Measurements from ENCODE around the gene MTRF1L.

MTRF1L gene

DNA sequence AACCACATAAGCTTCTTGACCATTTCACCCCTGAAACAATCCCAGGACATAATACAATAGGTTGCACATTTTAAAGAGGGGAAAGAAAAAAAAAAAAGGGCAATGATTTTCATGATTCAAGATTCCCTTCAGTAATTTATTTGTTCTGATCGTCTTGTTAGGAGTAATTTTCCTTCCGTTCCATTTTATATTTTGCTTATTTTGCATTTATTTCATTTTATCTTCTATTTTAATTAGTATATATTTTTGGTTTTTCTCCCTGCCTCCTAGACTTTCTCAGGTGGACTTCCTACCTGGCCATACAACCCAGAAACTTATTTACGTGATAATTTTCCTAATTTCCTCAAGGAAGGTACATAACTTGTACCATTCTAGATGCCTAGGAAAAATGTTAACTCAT lies 52.3 kb downstream of the MTRF1L start:
- no peak overlapping the region for H3K27ac ChIP-seq (replicated peaks)
- TF ChIP-seq, protein P1, sequence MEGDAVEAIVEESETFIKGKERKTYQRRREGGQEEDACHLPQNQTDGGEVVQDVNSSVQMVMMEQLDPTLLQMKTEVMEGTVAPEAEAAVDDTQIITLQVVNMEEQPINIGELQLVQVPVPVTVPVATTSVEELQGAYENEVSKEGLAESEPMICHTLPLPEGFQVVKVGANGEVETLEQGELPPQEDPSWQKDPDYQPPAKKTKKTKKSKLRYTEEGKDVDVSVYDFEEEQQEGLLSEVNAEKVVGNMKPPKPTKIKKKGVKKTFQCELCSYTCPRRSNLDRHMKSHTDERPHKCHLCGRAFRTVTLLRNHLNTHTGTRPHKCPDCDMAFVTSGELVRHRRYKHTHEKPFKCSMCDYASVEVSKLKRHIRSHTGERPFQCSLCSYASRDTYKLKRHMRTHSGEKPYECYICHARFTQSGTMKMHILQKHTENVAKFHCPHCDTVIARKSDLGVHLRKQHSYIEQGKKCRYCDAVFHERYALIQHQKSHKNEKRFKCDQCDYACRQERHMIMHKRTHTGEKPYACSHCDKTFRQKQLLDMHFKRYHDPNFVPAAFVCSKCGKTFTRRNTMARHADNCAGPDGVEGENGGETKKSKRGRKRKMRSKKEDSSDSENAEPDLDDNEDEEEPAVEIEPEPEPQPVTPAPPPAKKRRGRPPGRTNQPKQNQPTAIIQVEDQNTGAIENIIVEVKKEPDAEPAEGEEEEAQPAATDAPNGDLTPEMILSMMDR (IDR thresholded peaks at IDR 0.05; ENCODE audit: insufficient read depth, low read length), result no peak
- TF ChIP-seq GABPA (IDR thresholded peaks at IDR 0.05; ENCODE audit: low read depth) (no peak), POLR2AphosphoS5 (IDR thresholded peaks at IDR 0.05; ENCODE audit: low read depth) (no peak), SPI1 (IDR thresholded peaks at IDR 0.05; ENCODE audit: borderline replicate concordance, low read depth) (no peak)
- TF ChIP-seq, protein P2, sequence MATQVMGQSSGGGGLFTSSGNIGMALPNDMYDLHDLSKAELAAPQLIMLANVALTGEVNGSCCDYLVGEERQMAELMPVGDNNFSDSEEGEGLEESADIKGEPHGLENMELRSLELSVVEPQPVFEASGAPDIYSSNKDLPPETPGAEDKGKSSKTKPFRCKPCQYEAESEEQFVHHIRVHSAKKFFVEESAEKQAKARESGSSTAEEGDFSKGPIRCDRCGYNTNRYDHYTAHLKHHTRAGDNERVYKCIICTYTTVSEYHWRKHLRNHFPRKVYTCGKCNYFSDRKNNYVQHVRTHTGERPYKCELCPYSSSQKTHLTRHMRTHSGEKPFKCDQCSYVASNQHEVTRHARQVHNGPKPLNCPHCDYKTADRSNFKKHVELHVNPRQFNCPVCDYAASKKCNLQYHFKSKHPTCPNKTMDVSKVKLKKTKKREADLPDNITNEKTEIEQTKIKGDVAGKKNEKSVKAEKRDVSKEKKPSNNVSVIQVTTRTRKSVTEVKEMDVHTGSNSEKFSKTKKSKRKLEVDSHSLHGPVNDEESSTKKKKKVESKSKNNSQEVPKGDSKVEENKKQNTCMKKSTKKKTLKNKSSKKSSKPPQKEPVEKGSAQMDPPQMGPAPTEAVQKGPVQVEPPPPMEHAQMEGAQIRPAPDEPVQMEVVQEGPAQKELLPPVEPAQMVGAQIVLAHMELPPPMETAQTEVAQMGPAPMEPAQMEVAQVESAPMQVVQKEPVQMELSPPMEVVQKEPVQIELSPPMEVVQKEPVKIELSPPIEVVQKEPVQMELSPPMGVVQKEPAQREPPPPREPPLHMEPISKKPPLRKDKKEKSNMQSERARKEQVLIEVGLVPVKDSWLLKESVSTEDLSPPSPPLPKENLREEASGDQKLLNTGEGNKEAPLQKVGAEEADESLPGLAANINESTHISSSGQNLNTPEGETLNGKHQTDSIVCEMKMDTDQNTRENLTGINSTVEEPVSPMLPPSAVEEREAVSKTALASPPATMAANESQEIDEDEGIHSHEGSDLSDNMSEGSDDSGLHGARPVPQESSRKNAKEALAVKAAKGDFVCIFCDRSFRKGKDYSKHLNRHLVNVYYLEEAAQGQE (IDR thresholded peaks at IDR 0.05; ENCODE audit: insufficient replicate concordance, low read depth), result no peak
- no peaks in the 10 kb centered on the region for H3K27me3 ChIP-seq (ENCODE audit: insufficient read depth, poor library complexity, severe bottlenecking)
- no peak overlapping the region for H3K4me3 ChIP-seq (replicated peaks; ENCODE audit: insufficient read depth, low read length)
- no peak for DNase-seq (ENCODE audit: low read depth in 1 of 2, low spot score in 1 of 2)

DNA sequence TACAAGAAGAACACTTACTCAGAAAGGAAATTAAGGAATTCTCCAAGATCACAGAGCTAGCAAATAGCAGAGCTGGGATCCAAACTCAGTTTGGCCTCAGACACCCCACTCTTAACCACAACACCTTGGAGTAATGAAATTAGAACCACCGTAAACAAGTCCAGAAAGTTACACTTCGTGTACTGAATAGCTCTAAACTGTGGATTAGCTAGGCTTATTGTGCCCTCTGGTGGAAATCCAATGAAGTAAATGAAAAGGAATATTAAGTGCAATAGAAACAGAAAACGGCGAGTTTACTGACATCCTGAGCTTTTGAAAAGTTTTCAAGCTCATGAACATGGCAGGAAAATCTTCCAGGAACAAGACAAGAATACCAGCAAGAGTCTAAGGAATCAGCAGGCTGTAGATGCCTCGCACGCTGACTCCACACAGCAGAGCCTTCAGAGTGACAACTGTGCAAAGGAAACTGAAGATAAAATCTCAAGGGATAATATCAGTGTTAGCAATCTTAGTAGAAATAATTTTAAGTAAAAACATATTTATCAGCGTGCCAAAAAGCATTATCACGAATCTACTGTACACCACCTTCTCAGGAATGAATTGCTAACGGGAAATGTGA lies 54.2 kb downstream of the MTRF1L start:
- Histone ChIP-seq H3K27me3 (ENCODE audit: insufficient read depth, poor library complexity, severe bottlenecking) (no peaks in the 10 kb centered on the region), H3K4me3 (replicated peaks; ENCODE audit: insufficient read depth, low read length) (no peak overlapping the region), H3K27ac (replicated peaks) (no peak overlapping the region)
- no peak for TF ChIP-seq POLR2AphosphoS5 (IDR thresholded peaks at IDR 0.05; ENCODE audit: low read depth)
- TF ChIP-seq, protein P1 (IDR thresholded peaks at IDR 0.05; ENCODE audit: insufficient read depth, low read length), result peak; percentile 40
- DNase-seq (ENCODE audit: low read depth in 1 of 2, low spot score in 1 of 2), result peak in 1 of 2 experiments; percentile 18

DNA sequence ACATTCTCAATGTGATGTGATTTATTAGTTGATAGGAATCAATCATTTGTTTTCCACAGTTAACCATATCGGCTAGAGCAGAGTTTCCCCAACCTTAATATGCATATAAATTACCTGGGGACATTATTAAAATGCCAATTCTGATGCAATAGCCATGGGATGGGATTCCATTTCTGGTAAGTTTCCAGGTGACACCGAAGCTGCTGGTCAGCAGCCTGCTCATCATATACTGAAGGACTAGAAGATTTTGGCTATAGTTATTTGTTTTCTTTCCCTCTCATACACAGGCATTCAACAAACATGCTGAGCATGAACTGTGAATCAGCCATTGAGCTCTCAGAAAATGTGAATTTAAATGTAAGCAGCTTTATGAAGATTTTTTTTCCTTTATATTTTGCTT lies 55.5 kb downstream of the MTRF1L start:
- Histone ChIP-seq H3K27ac (replicated peaks) (no peak overlapping the region), H3K27me3 (ENCODE audit: insufficient read depth, poor library complexity, severe bottlenecking) (no peaks in the 10 kb centered on the region), H3K4me3 (replicated peaks; ENCODE audit: insufficient read depth, low read length) (no peak overlapping the region)
- no peak for DNase-seq (ENCODE audit: low read depth in 1 of 2, low spot score in 1 of 2)
- no peak for TF ChIP-seq GABPA (IDR thresholded peaks at IDR 0.05; ENCODE audit: low read depth)
- no peak for TF ChIP-seq SPI1 (IDR thresholded peaks at IDR 0.05; ENCODE audit: borderline replicate concordance, low read depth)
- TF ChIP-seq, protein P2 (IDR thresholded peaks at IDR 0.05; ENCODE audit: insufficient replicate concordance, low read depth), result no peak
- no peak for TF ChIP-seq POLR2AphosphoS5 (IDR thresholded peaks at IDR 0.05; ENCODE audit: low read depth)

DNA sequence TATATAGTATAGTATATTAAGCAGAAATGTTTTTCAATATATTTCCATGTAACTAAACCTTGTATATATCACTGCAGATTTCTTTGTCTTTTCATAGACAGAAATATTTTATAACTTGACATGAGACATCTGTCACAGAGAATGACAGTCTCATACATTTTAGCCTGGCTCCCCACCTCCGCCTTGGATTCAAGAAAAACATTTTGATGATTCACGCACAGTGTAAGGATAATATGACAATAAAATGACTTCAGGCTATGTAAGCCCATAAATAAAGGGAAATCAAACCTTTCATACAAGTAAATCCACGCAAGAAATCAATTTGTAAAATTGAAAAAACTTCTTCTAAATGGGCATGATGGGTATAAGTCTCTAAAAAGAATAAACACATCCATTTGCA lies 56.0 kb downstream of the MTRF1L start:
- TF ChIP-seq, protein P2 (IDR thresholded peaks at IDR 0.05; ENCODE audit: insufficient replicate concordance, low read depth), result no peak
- TF ChIP-seq POLR2AphosphoS5 (IDR thresholded peaks at IDR 0.05; ENCODE audit: low read depth) (no peak), GABPA (IDR thresholded peaks at IDR 0.05; ENCODE audit: low read depth) (no peak), SPI1 (IDR thresholded peaks at IDR 0.05; ENCODE audit: borderline replicate concordance, low read depth) (no peak)
- TF ChIP-seq, protein P1 (IDR thresholded peaks at IDR 0.05; ENCODE audit: insufficient read depth, low read length), result no peak
- no peak for DNase-seq (ENCODE audit: low read depth in 1 of 2, low spot score in 1 of 2)
- no peaks in the 10 kb centered on the region for H3K27me3 ChIP-seq (ENCODE audit: insufficient read depth, poor library complexity, severe bottlenecking)
- no peak overlapping the region for H3K4me3 ChIP-seq (replicated peaks; ENCODE audit: insufficient read depth, low read length)
- H3K27ac ChIP-seq (replicated peaks), result no peak overlapping the region
